GM18909 (cell line): ENCODE data around the gene ACKR2.
"Not testable (repeated sequence)": the region's sequence is repeated elsewhere in the genome, so short reads cannot be mapped to it uniquely, and the experiment has no call there.

ENCODE experiments used
- ATAC-seq: cut with Tn5 transposase; IDR thresholded peaks from one replicate; pipeline ENCODE4 v1.9.1; 2021; ENCODE audit warnings: mild to moderate bottlenecking; ENCODE audit not compliant: unreplicated experiment, poor library complexity

ACKR2 gene

DNA sequence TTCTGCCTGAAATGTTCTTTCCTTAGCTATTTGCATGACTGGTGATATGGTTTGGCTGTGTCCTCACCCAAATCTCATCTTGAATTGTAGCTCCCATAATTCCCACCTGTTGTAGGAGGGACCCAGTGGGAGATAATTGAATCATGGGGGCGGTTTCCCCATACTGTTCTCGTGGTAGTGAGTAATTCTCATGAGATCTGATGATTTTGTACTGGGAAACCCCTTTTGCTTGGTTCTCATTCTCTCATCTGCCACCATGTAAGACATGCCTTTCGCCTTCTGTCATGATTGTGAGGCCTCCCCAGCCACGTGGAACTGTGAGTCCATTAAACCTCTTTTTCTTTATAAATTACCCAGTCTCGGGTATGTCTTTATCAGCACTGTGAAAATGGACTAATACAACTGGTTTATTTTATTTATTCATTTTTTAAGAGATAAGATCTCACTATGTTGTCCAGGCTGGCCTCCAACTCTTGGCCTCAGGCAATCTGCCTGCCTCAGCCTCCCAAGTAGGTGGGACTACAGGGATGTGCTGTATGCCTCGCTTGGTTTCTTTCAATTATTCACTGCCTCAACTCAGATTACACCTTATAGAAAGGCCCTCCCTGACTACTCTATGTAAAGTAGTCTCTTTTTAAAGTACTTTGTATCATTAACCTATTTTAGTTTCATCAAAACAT, 74.1 kb downstream of the ACKR2 start:
- not testable (repeated sequence) for ATAC-seq

DNA sequence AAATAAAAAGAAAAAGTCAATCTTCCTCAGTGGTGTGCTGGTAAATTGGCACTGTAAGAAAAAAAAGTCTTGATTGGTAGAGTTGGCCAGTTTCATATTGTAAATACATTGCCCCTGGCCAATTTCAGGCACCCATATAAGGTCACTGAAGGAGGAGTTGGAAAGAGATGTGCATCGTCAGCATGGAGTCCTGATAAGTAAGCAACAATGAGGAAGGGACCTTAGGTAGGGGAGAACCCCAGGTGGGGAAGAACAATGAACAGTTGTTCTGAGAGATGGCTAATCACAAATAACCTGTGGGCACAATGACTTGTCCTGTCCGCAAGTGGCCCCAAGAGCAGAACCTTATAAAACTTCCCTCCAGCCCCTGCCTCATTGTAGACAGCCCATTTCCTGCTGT, 75.1 kb downstream of the ACKR2 start:
- no peak for ATAC-seq

DNA sequence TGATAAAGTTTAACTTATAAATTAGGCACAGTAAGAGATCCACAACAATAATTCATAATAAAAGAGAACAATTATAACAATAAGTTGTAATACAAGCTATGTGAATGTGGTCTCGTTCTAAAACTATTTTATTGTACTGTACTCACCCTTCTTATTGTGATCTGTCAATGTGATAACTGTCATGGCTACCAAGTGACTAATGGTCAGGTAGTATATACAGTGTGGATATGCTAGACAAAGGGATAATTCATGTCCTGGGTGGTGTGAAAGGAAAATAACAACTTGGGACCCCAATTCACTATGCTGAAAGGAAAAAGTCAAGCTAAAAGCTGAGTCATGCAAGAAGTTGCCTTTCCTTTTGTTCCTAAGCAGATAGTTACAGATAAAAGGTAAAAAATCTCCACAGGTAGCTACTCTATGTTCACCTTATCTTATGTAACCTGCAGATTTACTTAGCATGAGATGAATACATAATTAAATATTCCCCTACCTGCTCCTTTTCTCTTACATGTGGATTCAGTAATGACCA, 77.1 kb downstream of the ACKR2 start:
- no peak for ATAC-seq

DNA sequence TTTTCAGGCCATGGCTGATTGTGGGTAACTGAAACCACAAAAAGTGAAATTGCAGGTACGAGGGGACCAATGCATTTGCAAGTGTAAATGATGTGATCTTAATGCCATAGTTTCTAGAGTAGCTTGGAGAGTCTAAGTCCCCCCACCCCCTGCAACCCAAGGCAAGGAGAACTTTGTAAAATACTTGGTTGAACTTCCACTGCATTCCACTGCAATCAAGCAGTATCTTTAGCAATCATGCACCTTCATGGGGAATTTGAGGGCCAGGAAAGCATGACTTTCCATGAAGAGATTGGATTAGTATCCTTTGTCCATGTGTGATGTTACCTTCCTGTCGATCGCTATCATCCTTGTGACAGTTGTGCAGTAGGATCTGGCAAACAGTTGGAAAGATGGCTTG, 77.8 kb downstream of the ACKR2 start:
- ATAC-seq = no peak

DNA sequence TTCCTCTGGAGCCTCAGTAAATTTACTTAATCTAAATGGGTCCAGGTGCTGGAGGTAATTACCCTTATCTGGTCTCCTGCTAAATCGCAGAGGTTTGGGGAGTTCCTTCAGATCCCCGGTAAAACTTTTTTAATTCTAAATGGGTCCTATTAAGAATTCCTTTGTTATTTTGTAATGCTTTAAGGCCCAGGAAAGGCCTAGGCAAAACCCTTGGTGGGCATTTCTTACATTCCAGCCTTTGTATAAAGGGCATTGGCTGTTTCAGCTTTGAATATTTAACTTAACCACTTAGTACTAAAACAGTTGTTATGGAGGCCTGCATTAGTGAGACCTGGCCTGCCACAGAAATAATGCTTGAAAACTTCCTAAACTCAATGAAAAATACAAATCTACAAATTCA, 81.8 kb downstream of the ACKR2 start:
- ATAC-seq = no peak

DNA sequence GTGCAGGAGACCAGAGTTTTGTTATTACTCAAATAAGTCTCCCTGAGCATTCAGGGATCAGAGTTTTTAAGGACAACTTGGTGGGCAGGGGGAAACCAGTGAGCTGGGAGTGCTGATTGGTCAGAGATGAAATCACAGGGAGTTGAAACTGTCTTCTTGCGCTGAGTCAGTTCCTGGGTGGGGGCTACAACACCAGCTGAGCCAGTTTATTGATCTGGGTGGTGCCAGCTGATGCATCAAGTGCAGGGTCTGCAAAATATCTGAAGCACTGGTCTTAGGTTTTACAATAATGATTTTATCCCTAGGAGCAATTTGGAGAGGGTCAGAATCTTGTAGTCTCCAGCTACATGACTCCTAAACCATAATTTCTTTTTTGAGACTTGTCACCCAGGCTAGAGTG, 82.9 kb downstream of the ACKR2 start:
- no peak for ATAC-seq

DNA sequence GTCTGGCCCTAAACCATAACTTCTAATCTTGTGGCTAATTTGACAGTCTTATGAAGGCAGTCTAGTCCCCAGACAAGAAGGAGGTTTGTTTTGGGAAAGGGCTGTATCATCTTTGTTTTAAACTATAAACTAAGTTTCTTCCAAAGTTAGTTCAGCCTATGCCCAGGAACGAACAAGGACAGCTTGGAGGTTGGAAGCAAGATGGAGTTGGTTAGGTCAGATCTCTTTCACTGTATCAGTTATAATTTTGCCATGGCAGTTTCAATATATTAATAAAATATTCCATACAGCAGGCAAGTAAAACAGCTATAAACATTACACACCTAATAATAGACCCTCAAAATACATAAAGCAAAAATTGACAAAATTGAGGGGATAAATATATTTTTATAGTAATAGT, 83.6 kb downstream of the ACKR2 start:
- ATAC-seq = no peak

DNA sequence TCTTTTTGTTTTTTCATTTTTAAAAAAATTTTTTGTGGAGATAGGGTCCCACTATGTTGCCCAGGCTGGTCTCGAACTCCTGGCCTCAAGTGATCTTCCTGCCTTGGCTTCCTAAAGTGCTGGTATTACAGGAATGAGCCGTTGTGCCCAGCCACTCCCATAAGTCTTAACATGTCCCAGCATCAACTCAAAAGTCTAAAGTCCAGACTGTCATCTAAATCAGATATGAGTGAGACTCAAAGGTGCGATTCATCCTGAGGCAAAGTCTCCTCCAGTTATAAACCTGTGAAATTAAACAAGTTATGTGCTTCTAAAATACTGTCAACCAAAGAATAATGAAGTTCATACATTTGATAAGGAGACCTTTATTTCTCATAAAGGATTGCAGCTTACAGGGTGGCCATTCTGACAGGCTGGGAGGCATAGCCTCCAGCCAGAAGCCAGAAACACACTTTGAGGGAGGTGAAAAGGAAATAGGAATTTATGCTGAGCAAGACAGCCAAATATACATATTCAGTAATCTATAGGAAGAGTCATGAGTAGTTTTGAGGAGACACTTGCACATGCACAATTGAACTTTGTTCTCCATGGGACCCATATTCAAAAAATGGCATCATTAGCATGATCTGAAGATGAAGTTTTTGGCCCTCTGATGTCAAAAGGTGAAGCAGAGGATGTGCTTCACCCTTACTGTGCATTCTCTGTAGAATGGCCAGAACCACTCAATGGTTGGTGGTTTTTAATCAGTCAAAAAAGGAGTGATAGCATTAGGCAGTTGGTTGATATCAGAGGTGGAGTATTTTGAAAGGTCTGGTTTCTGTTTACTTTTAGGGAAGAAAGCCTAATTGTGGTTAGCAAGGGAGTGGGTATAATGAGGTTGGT, 85.7 kb downstream of the ACKR2 start:
- no peak for ATAC-seq

DNA sequence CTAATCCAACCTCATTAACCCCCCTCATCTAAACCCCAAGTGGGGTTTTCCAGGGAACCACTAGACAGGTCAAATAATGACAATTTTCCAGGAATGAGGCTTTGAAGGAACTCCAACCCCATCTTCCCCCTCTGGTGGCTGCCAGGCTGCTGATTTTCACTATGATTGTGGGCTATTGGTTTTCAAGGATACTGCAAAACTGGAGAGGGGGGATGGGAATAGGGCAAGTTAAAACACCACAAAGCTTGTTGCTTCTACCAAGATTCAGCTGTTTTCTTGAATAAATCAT, 86.3 kb downstream of the ACKR2 start:
- no peak for ATAC-seq

DNA sequence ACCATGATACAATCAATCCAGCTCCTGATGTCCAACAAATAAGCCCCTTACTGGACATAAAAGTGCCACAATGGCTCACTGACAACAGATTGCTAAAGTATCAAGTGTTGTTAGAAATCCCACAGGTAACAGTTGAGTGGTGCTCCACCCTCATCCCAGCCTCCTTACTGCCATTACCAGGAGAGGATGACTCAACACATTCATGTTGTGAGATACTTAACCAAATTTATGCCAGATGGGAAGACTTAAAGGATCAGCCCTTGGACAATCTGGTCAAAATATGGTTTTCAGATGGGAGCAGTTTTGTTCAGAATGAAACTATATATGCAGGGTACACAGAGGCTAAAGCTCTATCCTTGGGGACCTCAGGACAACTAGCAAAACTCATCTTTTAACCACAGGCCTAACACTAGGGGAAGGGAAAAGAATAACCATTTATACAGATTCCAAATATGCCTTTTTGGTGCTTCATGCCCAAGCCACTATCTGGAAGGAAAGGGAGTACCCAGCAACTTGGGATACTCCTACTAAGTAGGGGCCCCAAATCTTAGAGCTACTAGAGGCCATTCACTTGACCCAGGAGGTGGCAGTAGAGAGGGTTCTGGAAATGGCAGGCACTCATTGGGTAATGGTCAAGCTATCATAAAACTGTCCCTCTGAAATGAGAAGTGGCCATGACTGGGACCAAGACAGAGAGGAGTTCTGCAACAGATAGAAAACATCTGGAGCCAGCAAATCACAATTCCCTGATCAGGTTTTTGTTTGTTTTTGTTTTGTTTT, 89.8 kb downstream of the ACKR2 start:
- no peak for ATAC-seq

DNA sequence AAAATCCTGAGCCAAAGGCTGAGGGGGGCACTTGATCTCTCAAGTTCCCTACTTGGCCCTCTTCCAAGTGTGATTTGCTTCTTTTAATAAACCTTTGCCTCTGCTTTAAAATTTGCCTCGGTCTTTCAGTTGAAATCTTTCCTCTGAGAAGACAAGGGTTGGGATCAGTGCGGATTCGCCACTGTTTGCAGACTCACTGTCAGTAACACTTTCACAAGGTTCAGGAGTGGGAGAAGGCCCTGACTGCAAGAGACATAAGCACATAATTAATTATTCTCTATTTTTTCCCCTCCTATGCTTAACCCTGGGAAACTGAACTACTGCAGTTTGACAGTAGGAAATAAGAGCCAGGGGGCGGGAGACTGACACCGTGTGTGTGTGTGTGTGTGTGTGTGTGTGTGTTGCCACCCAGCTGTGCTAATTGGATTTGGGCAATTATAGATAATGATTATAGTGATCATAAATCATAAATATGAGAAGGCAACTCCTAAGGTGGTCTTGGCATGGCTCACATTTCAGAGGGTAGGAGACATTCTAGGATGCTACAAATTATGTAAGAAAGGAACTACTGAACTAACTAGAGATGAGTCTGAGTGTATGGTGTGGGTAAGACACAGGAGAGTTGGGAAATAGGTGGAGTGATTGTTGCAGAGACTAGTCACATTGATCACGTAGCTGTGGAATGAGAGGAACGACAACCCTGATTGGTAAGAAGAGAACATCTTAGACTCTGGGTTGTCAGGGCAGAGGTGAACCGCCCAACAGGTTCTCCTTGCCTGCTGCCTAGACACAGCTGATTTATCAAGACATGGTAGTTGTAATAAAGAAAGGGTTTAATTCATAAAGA, 91.2 kb downstream of the ACKR2 start:
- ATAC-seq = no peak

DNA sequence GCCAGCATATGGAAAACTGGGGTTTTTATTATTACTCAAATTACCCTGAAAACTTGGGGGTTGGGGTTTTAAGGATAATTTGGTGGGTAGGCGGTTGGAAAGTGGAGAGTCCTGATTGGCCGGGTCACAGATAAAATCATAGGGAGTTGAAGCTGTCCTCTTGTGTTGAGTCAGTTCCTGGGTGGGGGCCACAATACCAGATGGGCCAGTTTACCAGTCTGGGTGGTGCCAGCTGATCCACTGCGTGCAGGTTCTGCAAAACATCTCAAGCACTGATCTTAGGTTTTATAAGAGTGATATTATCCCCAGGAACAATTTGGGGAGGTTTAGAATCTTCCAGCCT, 91.8 kb downstream of the ACKR2 start:
- no peak for ATAC-seq

DNA sequence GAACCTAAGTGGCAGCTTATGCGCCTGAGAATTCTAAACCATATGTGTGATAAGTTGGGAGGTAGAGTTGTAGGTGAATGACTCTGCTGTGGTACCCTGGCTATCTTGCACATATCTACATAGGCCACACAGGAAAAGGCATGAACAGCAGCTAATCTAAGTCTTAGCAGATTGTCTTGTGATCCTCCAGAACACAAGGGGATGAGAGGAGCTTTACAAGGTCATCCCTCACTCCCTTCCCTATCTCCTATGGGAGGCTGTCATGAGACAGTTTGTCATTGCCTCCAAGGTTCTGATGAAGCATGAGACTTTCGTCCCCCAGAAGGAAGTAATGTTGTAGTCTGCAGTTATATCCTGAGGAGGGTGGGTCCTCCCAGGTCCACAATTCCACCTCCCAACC, 93.0 kb downstream of the ACKR2 start:
- ATAC-seq = no peak

DNA sequence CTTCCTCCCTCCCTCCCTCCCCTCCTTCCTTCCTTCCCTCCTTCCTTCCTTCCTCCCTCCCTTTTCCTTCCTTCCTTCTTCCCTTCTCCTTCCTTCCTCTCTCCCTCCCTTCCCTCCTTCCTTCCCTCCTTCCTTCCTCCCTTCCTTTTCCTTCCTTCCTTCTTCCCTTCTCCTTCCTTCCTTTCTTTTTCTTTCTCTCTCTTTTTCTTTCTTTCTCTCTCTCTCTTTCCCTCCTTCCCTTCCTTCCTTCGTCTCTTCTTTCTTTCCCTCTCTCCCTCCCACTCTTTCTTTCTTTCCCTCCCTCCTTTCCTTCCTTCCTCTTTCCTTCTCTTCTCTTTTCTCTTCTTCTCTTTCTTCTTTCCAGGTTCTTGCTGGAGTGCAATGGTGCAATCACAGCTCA, 94.8 kb downstream of the ACKR2 start:
- no peak for ATAC-seq

DNA sequence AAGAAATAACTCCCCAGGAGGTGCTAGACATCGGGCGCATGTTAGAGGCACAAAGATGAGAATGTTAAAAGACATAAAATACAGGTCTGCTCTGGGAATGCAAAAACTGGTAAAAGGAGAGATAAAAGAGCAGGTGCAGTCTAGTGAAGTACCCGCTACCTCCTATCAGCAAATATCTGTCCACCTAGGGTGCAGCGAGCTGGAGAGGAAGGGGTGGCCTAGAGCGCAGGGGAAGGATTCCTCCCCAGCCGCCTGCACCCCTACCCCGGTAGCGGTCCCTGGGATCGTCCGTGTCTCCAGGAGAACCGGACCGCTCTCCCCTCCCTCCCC, 96.5 kb downstream of the ACKR2 start:
- ATAC-seq = no peak

DNA sequence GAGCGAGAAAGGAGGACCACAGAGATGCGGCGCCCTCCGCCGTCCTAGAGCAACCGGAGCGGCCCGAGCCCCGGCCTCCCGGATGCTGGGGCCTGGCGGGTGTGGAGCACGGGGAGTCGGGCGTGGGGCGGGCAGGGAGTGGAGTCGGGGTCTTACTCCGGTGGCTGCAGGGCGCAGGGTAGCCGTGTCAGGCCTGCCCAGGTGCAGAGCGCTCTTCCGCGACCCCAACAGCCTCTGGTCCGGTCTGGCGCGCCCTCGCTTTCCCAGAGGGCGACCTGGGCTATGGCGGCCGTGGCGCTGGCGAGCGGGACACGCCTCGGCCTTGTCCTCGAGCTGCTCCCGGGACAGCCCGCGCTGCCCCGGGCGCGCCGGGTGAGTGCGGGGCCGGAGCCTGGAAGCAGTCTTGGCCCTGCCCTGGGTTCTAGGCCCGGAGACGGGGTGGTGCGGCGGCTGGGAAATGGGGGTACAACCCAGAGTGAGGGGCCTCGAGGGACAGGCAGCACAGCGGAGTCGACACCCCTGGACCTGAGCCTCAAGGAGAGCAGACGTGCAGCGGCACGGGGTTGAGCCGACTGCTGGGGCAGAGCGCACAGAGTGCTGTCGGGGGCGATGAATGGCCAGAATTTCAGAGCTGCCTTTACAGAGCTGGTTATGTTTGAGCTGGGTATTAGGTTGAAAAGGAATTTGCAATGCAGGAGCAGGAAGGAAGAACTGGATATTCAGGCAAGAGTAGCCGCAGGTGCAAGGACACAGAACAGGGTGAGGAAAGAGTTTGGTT, 97.0 kb downstream of the ACKR2 start, which contains the start of gene ZNF662:
Gene ZNF662 (plus strand): TSS at position 73 of the 778 bp plus-strand sequence. CDS start 1,973 bp downstream, outside the sequence.
- no peak for ATAC-seq

DNA sequence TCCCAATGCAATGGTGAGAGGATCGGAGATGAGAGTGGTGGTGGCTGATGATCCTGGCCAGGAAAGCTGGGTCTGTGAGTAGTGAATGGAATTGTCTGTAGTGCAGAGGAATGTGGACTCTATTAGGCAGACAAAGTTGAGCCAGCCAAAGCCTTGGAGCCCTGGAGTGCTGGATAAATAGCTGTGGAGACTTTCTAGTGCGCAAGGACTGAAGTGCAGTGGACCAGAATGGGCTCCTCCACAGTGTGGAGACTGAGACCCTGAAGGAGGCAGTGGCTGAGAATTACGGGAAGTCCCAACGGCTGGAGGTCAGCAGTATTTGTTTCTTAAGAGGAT, 97.6 kb downstream of the ACKR2 start:
- no peak for ATAC-seq

DNA sequence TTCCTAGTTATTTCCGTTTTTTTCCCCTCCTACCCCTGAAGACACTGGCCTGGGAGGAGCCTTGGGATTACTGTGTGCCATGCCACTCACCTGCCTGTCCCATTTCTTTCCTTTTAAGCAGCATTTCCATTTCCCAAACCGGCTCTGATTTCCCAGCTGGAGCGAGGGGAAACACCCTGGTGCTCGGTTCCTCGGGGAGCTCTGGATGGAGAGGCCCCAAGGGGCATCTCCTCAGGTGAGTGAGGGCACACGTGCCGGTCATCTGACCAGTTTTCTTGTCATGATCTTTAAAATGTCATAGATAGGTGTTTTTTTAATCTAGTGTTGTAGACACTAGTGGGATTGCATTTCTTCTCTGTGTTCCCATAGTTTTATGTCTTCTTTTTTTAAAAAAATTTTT, 99.4 kb downstream of the ACKR2 start:
- ATAC-seq = no peak

DNA sequence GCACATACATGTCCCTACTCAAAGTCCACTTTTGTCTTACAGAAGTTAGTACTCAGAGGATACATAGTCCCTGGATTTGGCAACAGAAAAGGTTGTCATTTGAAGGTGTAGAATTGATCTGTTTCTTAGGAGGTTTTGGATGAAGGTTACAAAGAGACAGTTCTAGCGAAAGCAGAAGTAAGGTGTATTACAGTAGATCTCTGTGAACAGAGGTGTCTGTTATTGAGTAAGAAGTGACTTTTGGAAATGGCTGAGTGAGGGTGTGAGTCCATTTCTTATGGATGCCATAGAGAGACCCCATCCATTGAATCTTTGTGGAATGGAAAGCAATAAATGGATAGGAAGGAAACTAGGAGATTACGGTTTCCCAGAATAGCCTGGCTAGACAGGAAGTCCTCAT, 102.3 kb downstream of the ACKR2 start:
- ATAC-seq = no peak
